ENCODE results near the gene RGS7.
A peak's percentile ranks its signal among the peaks of the same experiment; 100 is the strongest.

Gene RGS7

DNA sequence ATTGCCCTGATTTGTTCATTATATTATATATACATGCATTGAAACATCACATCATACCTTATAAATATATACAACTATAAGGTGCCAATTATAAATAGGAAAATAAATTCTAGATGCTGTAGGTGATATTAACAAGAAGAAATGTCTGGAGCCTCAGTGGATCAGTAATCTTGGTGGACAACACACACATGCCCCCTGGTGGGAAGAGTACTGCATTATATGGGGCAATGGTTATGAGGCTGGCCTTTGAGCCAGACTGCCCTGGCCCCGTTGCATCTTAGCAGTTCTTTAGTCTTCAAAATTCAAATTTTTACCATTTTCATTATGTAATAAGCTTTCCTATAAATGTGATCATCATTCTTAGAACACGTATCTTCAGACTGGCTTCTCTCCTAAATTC is 410.1 kb downstream of the RGS7 start:
- DNase-seq (ENCODE audit: low spot score), result peak; percentile 27
- TF ChIP-seq, protein P1, sequence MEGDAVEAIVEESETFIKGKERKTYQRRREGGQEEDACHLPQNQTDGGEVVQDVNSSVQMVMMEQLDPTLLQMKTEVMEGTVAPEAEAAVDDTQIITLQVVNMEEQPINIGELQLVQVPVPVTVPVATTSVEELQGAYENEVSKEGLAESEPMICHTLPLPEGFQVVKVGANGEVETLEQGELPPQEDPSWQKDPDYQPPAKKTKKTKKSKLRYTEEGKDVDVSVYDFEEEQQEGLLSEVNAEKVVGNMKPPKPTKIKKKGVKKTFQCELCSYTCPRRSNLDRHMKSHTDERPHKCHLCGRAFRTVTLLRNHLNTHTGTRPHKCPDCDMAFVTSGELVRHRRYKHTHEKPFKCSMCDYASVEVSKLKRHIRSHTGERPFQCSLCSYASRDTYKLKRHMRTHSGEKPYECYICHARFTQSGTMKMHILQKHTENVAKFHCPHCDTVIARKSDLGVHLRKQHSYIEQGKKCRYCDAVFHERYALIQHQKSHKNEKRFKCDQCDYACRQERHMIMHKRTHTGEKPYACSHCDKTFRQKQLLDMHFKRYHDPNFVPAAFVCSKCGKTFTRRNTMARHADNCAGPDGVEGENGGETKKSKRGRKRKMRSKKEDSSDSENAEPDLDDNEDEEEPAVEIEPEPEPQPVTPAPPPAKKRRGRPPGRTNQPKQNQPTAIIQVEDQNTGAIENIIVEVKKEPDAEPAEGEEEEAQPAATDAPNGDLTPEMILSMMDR (IDR thresholded peaks at IDR 0.05; ENCODE audit: extremely low read depth, missing control alignments), result no peak

DNA sequence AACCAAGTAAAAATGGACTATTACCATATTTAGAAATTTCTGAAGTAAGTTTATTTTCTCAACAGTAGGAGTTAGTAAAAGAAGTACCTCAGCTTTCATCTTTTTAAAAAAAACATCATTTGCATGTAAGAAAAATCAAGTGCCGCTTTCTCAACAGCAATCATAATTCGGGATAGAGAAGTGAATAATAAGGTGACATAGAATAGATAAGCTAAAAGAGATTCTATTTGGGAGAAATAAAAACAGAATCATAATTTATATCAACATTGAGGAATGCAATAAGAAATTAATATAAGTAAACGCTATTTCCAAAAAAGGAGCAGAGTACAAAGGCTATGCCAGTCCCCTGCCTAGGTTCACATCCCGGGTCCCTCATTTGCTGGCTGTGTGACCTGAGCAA is 414.1 kb downstream of the RGS7 start:
- TF ChIP-seq, protein P1 (IDR thresholded peaks at IDR 0.05; ENCODE audit: extremely low read depth, missing control alignments), result no peak

GRCh38 chr1:240941701-240942370 is 415.2 kb downstream of the RGS7 start:
- TF ChIP-seq, protein P1 (IDR thresholded peaks at IDR 0.05; ENCODE audit: extremely low read depth, missing control alignments), result no peak
- DNase-seq (ENCODE audit: low spot score), result no peak

More for the DNA sequence above, 414.1 kb downstream of the RGS7 start:
- DNase-seq (ENCODE audit: low spot score), result no peak

- DNase-seq (ENCODE audit: low spot score), result no peak
- TF ChIP-seq, protein P1 (IDR thresholded peaks at IDR 0.05; ENCODE audit: extremely low read depth, missing control alignments), result no peak
These were observed 419.9 kb downstream of the RGS7 start for GRCh38 chr1:240936911-240937668.

DNA sequence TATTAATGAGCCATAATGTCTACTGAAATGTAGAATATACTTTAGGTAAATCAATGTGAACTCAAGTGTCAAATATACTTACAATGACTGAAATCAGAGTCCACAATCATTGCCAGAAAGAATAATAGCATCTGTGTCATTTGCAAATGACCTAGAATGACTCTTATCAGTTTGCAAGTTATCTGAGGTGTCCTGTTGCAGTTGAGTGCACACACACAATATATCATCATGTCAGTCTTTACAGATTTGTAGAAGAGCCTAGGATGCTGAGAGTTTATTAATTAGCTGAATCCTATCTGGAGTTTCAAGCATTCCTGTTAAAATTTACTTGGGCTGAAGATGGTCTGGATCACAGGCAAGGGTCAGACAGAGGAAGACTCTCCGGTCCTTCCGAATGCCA is 421.1 kb downstream of the RGS7 start:
- TF ChIP-seq, protein P1 (IDR thresholded peaks at IDR 0.05; ENCODE audit: extremely low read depth, missing control alignments), result no peak
- no peak for DNase-seq (ENCODE audit: low spot score)

- DNase-seq (ENCODE audit: low spot score), result no peak
- TF ChIP-seq, protein P1 (IDR thresholded peaks at IDR 0.05; ENCODE audit: extremely low read depth, missing control alignments), result no peak
These were observed 426.0 kb downstream of the RGS7 start for GRCh38 chr1:240931031-240931430.

GRCh38 chr1:240928265-240928664 is 428.7 kb downstream of the RGS7 start:
- TF ChIP-seq, protein P1 (IDR thresholded peaks at IDR 0.05; ENCODE audit: extremely low read depth, missing control alignments), result no peak
- DNase-seq (ENCODE audit: low spot score), result no peak
